ENCODE measurements around the gene CDK2AP2. TPM values are rescaled to one million over a fixed set of nuclear protein-coding genes. Genes with fewer than 3 reads are reported as not detected.

Gene CDK2AP2
- total and polyA plus RNA-seq, 2 of the 8 experiments (the other 6 are each of a cell fraction or from before 2014, with no cell fraction given) = 49.6 to 65.1 TPM

- H3K27me3 ChIP-seq (replicated peaks in 1 of 4; ENCODE audit: control insufficient read depth in 3 of 4, extremely low read depth in 1 of 4, insufficient read depth in 3 of 4, low read length in 3 of 4) = no peaks in the 10 kb centered on the region
These were observed 26.2 kb upstream of the CDK2AP2 start for GRCh38 chr11:67534070-67534679.

More at GRCh38 chr11:67534070-67534679, 26.2 kb upstream of the CDK2AP2 start:
- no peak for FAIRE-seq
- Histone ChIP-seq H3K14ac (ENCODE audit: insufficient read length) (no peak overlapping the region), H2BK5ac (ENCODE audit: low read depth, low read length) (no peak overlapping the region), H3K18ac (ENCODE audit: extremely low read depth, low read length) (no peak overlapping the region), H4K91ac (replicated peaks; ENCODE audit: insufficient read length, low read length) (no peak overlapping the region), H3K79me1 (ENCODE audit: low read depth, low read length) (no peaks in the 10 kb centered on the region), H3K23ac (ENCODE audit: insufficient read length) (no peak overlapping the region), H3K56ac (replicated peaks; ENCODE audit: insufficient read length, low read depth, low read length) (no peak overlapping the region), H2BK15ac (ENCODE audit: low read length) (no peak overlapping the region), H3K79me2 (ENCODE audit: control insufficient read depth in 1 of 2, insufficient read depth in 2 of 2, low read length in 2 of 2) (no peaks in the 10 kb centered on the region), H3K9ac (replicated peaks in 1 of 4; ENCODE audit: extremely low read depth in 1 of 4, low read depth in 3 of 4, low read length in 3 of 4) (no peak overlapping the region), H3K4me3 (ENCODE audit: extremely low read depth in 1 of 4, insufficient read depth in 2 of 4, low read depth in 3 of 4, low read length in 4 of 4) (no peak overlapping the region), H3K9me3 (ENCODE audit: insufficient read depth in 2 of 2, low read depth in 1 of 2, low read length in 1 of 2) (peaks cover 31 to 33% of the 10 kb centered on the region in 2 experiments), H4K8ac (ENCODE audit: extremely low read depth, insufficient read depth, low read length) (no peak overlapping the region), H2AFZ (ENCODE audit: low read length) (no peak overlapping the region), H3K27ac (ENCODE audit: low read depth, low read length) (no peak overlapping the region), H3K4me2 (ENCODE audit: insufficient read depth in 1 of 2, low read depth in 2 of 2, low read length in 2 of 2) (no peak overlapping the region), H2BK20ac (ENCODE audit: low read length) (no peak overlapping the region), H4K5ac (ENCODE audit: insufficient read length, low read depth, low read length) (no peak overlapping the region), H2AK5ac (ENCODE audit: low read depth, low read length) (no peak overlapping the region), H2BK12ac (ENCODE audit: low read depth, low read length) (no peak overlapping the region), H4K20me1 (replicated peaks in 1 of 2; ENCODE audit: control insufficient read depth in 1 of 2, insufficient read depth in 2 of 2, low read length in 2 of 2) (no peaks in the 10 kb centered on the region), H3K36me3 (ENCODE audit: control insufficient read depth in 2 of 4, insufficient read depth in 4 of 4, low read length in 3 of 4) (no peaks in the 10 kb centered on the region), H3K23me2 (ENCODE audit: low read depth, low read length) (no peaks in the 10 kb centered on the region), H3K4me1 (replicated peaks in 1 of 4; ENCODE audit: control insufficient read depth in 3 of 4, insufficient read depth in 4 of 4, low read length in 3 of 4) (no peaks in the 10 kb centered on the region; a peak in 1 of 7 replicates), H3K4ac (replicated peaks; ENCODE audit: insufficient read length, low read depth, low read length) (no peak overlapping the region), H2BK120ac (replicated peaks; ENCODE audit: low read depth, low read length) (no peak overlapping the region)
- WGBS, 2 experiments (ENCODE audit: extremely low coverage in 1 of 2, insufficient coverage in 1 of 2, insufficient read length in 1 of 2, insufficient replicate concordance in 2 of 2, low coverage in 1 of 2, low lambda C conversion rate in 2 of 2, missing lambda C conversion rate in 1 of 2) = 33% methylated on average over 4 of the region's 4 CpGs; no CpG with 5 or more reads in 1 of the 2 experiments
- POLR2A ChIA-PET (ENCODE audit: partially characterized antibody) = interaction anchor here (0.6 to 1.1 kb wide), 2 partner anchors 35 to 58 kb away, joined by 3 read pairs; no protein-coding TSS in a partner anchor
- CTCF ChIA-PET (ENCODE audit: partially characterized antibody) = interaction anchor here (2.2 kb wide), 1 partner anchor 12 kb away, joined by 4 read pairs; no protein-coding TSS in a partner anchor
- no peak for DNase-seq (ENCODE audit: low read depth in 1 of 2, low spot score in 2 of 2)
- TF ChIP-seq RBBP5 (IDR thresholded peaks at IDR 0.05; ENCODE audit: borderline replicate concordance, low read depth, low read length) (no peak), TAF1 (IDR thresholded peaks at IDR 0.05; ENCODE audit: low read depth, low read length) (no peak), JUN (IDR thresholded peaks at IDR 0.05; ENCODE audit: low read depth, low read length) (no peak), MAX (IDR thresholded peaks at IDR 0.05) (no peak)
